ENCODE results near the gene INO80E. TPM values are rescaled to one million over a fixed set of nuclear protein-coding genes. Genes with fewer than 3 reads are reported as not detected.

Gene INO80E
- total and polyA plus RNA-seq, 4 donors: 8.0 to 24.8 (median 17.2) TPM

- H3K27me3 ChIP-seq (ENCODE audit: control insufficient read depth in 4 of 4, insufficient read depth in 4 of 4, low read length in 3 of 4): no peaks in the 10 kb centered on the region
- H3K9me3 ChIP-seq (ENCODE audit: control insufficient read depth in 4 of 4, low read length in 3 of 4): no peaks in the 10 kb centered on the region
- no peak overlapping the region for H3K9ac ChIP-seq (ENCODE audit: low read depth in 1 of 2, low read length in 2 of 2)
- H3K27ac ChIP-seq (ENCODE audit: low read depth in 1 of 2, low read length in 2 of 2): no peak overlapping the region
- H3K4me1 ChIP-seq (ENCODE audit: control insufficient read depth in 4 of 4, insufficient read depth in 4 of 4, low read length in 3 of 4): peaks cover 2 to 17% (median 11%) of the 10 kb centered on the region in 4 donors
- 96% methylated on average over 35 of the region's 35 CpGs for WGBS
- TF ChIP-seq HNF4G (IDR thresholded peaks at IDR 0.05) (no peak), MAX (IDR thresholded peaks at IDR 0.05) (no peak), ZBTB33 (IDR thresholded peaks at IDR 0.05) (no peak), RXRA (IDR thresholded peaks at IDR 0.05) (no peak), TAF1 (conservative IDR thresholded peaks at IDR 0.05) (no peak), FOXA2 (IDR thresholded peaks at IDR 0.05) (no peak), RAD21 (IDR thresholded peaks at IDR 0.05) (no peak), SP1 (IDR thresholded peaks at IDR 0.05) (no peak), CTCF (IDR thresholded peaks at IDR 0.05; ENCODE audit: low read depth, low read length, missing input control) (no peak), HNF4A (conservative IDR thresholded peaks at IDR 0.05) (no peak), REST (IDR thresholded peaks at IDR 0.05) (no peak), YY1 (IDR thresholded peaks at IDR 0.05) (no peak)
- no peak overlapping the region for H3K4me3 ChIP-seq (ENCODE audit: low read depth in 1 of 3, low read length in 3 of 3)
- DNase-seq (ENCODE audit: low spot score): no peak
- H3K36me3 ChIP-seq (ENCODE audit: control insufficient read depth in 4 of 4, insufficient read depth in 3 of 4, low read depth in 1 of 4, low read length in 3 of 4): peaks cover 15 to 64% (median 29%) of the 10 kb centered on the region in 4 donors
Observed at GRCh38 chr16:29990883-29991570, 5.0 kb upstream of the INO80E start.

GRCh38 chr16:29991571-29991904 is 4.5 kb upstream of the INO80E start:
- Histone ChIP-seq H3K9me3 (ENCODE audit: control insufficient read depth in 4 of 4, low read length in 3 of 4) (no peaks in the 10 kb centered on the region), H3K27ac (ENCODE audit: low read depth in 1 of 2, low read length in 2 of 2) (no peak overlapping the region), H3K9ac (ENCODE audit: low read depth in 1 of 2, low read length in 2 of 2) (no peak overlapping the region), H3K4me1 (ENCODE audit: control insufficient read depth in 4 of 4, insufficient read depth in 4 of 4, low read length in 3 of 4) (peaks cover 2 to 20% (median 12%) of the 10 kb centered on the region in 4 donors), H3K36me3 (ENCODE audit: control insufficient read depth in 4 of 4, insufficient read depth in 3 of 4, low read depth in 1 of 4, low read length in 3 of 4) (peaks cover 11 to 59% (median 23%) of the 10 kb centered on the region in 4 donors), H3K4me3 (ENCODE audit: low read depth in 1 of 3, low read length in 3 of 3) (no peak overlapping the region), H3K27me3 (ENCODE audit: control insufficient read depth in 4 of 4, insufficient read depth in 4 of 4, low read length in 3 of 4) (no peaks in the 10 kb centered on the region)
- TF ChIP-seq RAD21 (IDR thresholded peaks at IDR 0.05): no peak
- WGBS: 89% methylated on average over 5 of the region's 5 CpGs
- DNase-seq (ENCODE audit: low spot score): no peak

Measured in liver (tissue), 9 donors.